Measurements from ENCODE around the gene ECHS1. TPM values are rescaled to one million over a fixed set of nuclear protein-coding genes. Genes with fewer than 3 reads are reported as not detected.

The ECHS1 gene
- total RNA-seq, 4 donors from 2014 or later: 106 to 317 (median 123) TPM

- TF ChIP-seq CTCF (IDR thresholded peaks at IDR 0.05; ENCODE audit: low read depth): no peak
These were observed 58.2 kb downstream of the ECHS1 start for GRCh38 chr10:133314911-133315310.

- TF ChIP-seq CTCF (IDR thresholded peaks at IDR 0.05; ENCODE audit: low read depth): no peak
These were observed 60.0 kb downstream of the ECHS1 start for GRCh38 chr10:133313192-133313591.

- TF ChIP-seq CTCF (IDR thresholded peaks at IDR 0.05; ENCODE audit: low read depth): no peak
These were observed 60.4 kb downstream of the ECHS1 start for GRCh38 chr10:133312769-133313145.

Small RNA genes within 50 kb of the gene (small RNA-seq; reads per million reads assigned to genes)
- not detected for gene AL360181.4
- not detected for gene BANF1P2
- not detected for gene MIR3944

Other genes starting within 250 kb of the ECHS1 start
- gene KNDC1, start 213.1 kb downstream of the ECHS1 start, total RNA-seq: not detected
- not detected for gene UTF1, start 143.1 kb downstream of the ECHS1 start, total RNA-seq
- 1 to 10 TPM; 1.3 to 3.6 (median 2.9) TPM for gene VENTX, start 135.5 kb downstream of the ECHS1 start, total RNA-seq
- 10 to 100 TPM in 1 of 4 donors, 1 to 10 TPM in 2, under 1 TPM in 1; 0.65 to 27.9 (median 3.3) TPM for gene ADAM8, start 96.5 kb downstream of the ECHS1 start, total RNA-seq
- gene TUBGCP2, start 64.5 kb downstream of the ECHS1 start, total RNA-seq: 10 to 100 TPM; 24.5 to 43.9 (median 36.8) TPM
- gene ZNF511, start 64.4 kb downstream of the ECHS1 start, total RNA-seq: 10 to 100 TPM; 17.2 to 29.0 (median 25.3) TPM
- under 1 TPM in 1 of 4 donors, not detected in 3; 0.34 TPM for gene CALY, start 36.5 kb downstream of the ECHS1 start, total RNA-seq
- gene PRAP1, start 26.0 kb downstream of the ECHS1 start, total RNA-seq: not detected
- gene FUOM, start 15.3 kb downstream of the ECHS1 start, total RNA-seq: 10 to 100 TPM; 16.5 to 43.2 (median 29.6) TPM
- 10 to 100 TPM in 1 of 4 donors, 1 to 10 TPM in 3; 2.4 to 18.6 (median 8.1) TPM for gene PAOX, start 5.9 kb upstream of the ECHS1 start, total RNA-seq
- 10 to 100 TPM; 14.8 to 29.7 (median 23.1) TPM for gene MTG1, start 20.8 kb upstream of the ECHS1 start, total RNA-seq
- not detected for gene SPRN, start 51.3 kb upstream of the ECHS1 start, total RNA-seq
- gene SCART1, start 80.6 kb upstream of the ECHS1 start, total RNA-seq: 1 to 10 TPM; 1.8 to 5.5 (median 2.0) TPM
- gene CYP2E1, start 154.0 kb upstream of the ECHS1 start, total RNA-seq: 1 to 10 TPM in 3 of 4 donors, not detected in 1; 1.1 to 3.2 (median 1.4) TPM
- 10 to 100 TPM in 1 of 4 donors, 1 to 10 TPM in 1, not detected in 2; 1.1 to 13.2 TPM for gene SYCE1, start 192.2 kb upstream of the ECHS1 start, total RNA-seq

Data from subcutaneous adipose tissue (tissue), 4 donors.